Measurements from ENCODE around the gene ISL1. TPM values are rescaled to one million over a fixed set of nuclear protein-coding genes. Genes with fewer than 3 reads are reported as not detected.
A peak's percentile ranks its signal among the peaks of the same experiment; 100 is the strongest.

The ISL1 gene
- polyA plus RNA-seq, 1 donor = 5.1 TPM

DNA sequence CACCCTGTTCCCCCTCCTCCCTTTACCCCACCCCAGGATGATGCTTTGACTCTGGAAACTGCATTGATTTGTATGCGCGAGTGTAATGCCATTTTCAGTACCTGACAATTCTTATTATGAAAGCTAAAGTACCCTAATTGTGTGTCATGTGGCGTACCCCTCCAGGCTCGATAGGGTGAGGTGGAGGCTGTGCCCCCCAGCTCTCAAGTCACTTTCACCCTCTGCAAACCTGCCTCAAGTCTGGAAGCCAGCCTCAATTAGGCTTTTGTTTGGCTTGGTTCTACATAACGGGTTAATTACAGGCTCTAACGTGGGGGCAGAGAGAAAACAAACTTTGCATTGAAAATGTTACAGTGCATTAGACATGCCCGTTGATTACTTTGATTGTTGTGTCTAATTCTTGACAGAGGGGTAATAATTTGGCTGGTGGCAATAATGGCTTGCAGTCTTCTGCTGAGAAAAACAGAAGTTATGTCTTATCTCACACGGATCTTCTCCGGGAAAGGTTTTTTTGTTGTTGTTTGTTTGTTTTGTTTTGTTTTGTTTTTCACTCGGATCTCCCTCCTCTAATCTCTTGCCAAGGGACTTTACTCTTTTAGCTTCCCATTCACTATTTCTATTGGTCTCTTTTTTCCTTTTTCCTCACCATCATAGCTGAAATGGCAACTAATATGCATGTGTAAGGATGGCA, 12.6 kb downstream of the ISL1 start:
- Histone ChIP-seq H3K27me3 (ENCODE audit: control insufficient read depth, insufficient read depth, low read length) (peaks cover 86% of the 10 kb centered on the region), H3K4me3 (ENCODE audit: low read length) (no peak overlapping the region), H3K36me3 (ENCODE audit: control insufficient read depth, insufficient read depth, low read length) (no peaks in the 10 kb centered on the region), H3K9me3 (ENCODE audit: control insufficient read depth, low read depth, low read length) (peaks cover 5% of the 10 kb centered on the region), H3K4me1 (ENCODE audit: control insufficient read depth, insufficient read depth, low read length) (no peaks in the 10 kb centered on the region), H3K27ac (ENCODE audit: low read length) (no peak overlapping the region)
- no peak for DNase-seq
- 18% methylated on average over 3 of the region's 10 CpGs for WGBS (ENCODE audit: insufficient coverage, low lambda C conversion rate)

DNA sequence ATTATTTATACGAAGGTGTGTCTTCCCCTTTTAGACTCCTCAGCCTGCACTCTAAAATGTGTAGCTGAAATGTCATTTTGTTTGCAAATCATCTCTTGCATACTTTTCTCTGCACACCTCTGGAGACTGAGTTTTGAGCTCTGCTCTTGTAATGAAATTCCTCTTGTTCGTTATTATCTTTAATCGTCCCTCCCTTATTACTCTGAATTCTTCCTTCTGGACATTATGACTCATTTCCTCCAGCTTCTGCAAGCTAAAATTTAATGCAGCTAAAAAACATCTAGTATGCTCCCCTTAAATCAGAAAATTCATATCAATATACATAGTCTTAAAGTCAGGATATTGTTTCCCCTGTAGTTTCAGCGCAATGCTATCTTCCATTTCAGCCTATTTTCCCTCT, 13.5 kb downstream of the ISL1 start:
- H3K27me3 ChIP-seq (ENCODE audit: control insufficient read depth, insufficient read depth, low read length) = peaks cover 81% of the 10 kb centered on the region
- H3K9me3 ChIP-seq (ENCODE audit: control insufficient read depth, low read depth, low read length) = peaks cover 5% of the 10 kb centered on the region
- no peak overlapping the region for H3K4me3 ChIP-seq (ENCODE audit: low read length)
- H3K27ac ChIP-seq (ENCODE audit: low read length) = no peak overlapping the region
- no peaks in the 10 kb centered on the region for H3K36me3 ChIP-seq (ENCODE audit: control insufficient read depth, insufficient read depth, low read length)
- no peak for DNase-seq
- WGBS (ENCODE audit: insufficient coverage, low lambda C conversion rate) = 8% methylated on average over 4 of the region's 4 CpGs
- no peaks in the 10 kb centered on the region for H3K4me1 ChIP-seq (ENCODE audit: control insufficient read depth, insufficient read depth, low read length)

DNA sequence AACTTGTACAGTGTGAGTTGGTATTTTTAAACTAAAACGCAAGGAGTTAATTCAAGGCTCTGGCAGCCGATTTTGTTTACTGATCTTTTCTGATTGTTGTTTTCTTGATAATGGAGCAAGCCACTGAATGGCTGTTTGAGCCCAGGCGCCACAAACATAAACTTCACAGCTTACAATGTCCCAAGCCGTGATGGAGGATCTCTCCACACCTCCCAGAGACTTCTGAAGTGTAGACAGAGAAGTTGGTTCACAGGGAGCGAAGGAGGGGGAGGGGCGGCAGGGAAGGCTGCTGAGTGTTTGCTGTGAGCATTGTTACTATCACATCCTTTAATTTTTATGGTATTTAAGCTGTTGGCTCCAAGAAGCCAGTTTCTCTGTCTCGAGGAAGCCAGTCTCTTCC, 14.7 kb downstream of the ISL1 start:
- WGBS (ENCODE audit: insufficient coverage, low lambda C conversion rate) = no CpG with 5 or more reads among the region's 7 CpGs
- no peak overlapping the region for H3K27ac ChIP-seq (ENCODE audit: low read length)
- H3K27me3 ChIP-seq (ENCODE audit: control insufficient read depth, insufficient read depth, low read length) = peaks cover 75% of the 10 kb centered on the region

DNA sequence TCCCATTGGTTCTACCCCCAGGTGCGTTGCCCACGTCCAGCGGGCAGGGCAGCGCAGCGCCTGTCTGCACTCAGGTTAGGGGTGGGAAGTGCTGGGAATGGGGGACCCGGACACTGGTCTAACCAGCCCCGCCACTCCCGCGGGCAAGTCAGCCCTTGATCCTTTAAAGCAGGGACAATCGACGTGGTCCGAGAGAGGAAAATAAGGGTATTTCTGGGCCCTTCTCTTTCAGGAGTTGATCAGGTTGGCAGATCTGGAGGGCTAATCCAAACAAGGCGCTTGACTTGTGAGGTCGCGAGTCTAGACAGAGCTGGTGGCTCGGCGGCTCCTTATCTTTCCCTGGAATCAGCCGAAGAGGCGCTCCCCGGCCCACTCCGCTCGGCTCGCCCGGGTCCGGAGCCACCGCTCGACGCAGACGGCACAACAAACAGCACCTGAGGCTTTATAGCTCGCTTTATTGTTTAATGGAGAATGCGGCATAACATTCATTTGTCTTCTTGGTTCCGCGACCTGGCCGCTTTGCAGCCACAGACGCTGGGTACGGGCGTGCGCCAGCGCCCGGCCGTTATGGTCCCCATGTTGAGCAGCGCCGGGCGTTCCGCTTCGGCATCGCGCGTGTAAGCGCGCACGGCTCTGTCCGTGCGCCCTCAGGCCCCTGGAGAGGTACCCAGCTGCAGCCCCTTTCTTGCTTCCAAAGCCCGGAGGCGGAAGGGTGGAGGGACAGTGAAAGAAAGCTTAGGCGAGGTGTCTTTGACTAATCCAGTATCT, 15.8 kb downstream of the ISL1 start:
- Histone ChIP-seq H3K9me3 (ENCODE audit: control insufficient read depth, low read depth, low read length) (peaks cover 5% of the 10 kb centered on the region), H3K4me1 (ENCODE audit: control insufficient read depth, insufficient read depth, low read length) (no peaks in the 10 kb centered on the region), H3K4me3 (ENCODE audit: low read length) (no peak overlapping the region), H3K27ac (ENCODE audit: low read length) (no peak overlapping the region), H3K27me3 (ENCODE audit: control insufficient read depth, insufficient read depth, low read length) (peaks cover 67% of the 10 kb centered on the region), H3K36me3 (ENCODE audit: control insufficient read depth, insufficient read depth, low read length) (no peaks in the 10 kb centered on the region)
- no peak for DNase-seq
- WGBS (ENCODE audit: insufficient coverage, low lambda C conversion rate) = no CpG with 5 or more reads among the region's 57 CpGs

More for the DNA sequence above, 14.7 kb downstream of the ISL1 start:
- Histone ChIP-seq H3K9me3 (ENCODE audit: control insufficient read depth, low read depth, low read length) (peaks cover 5% of the 10 kb centered on the region), H3K4me1 (ENCODE audit: control insufficient read depth, insufficient read depth, low read length) (no peaks in the 10 kb centered on the region), H3K36me3 (ENCODE audit: control insufficient read depth, insufficient read depth, low read length) (no peaks in the 10 kb centered on the region), H3K4me3 (ENCODE audit: low read length) (no peak overlapping the region)
- DNase-seq = no peak

DNA sequence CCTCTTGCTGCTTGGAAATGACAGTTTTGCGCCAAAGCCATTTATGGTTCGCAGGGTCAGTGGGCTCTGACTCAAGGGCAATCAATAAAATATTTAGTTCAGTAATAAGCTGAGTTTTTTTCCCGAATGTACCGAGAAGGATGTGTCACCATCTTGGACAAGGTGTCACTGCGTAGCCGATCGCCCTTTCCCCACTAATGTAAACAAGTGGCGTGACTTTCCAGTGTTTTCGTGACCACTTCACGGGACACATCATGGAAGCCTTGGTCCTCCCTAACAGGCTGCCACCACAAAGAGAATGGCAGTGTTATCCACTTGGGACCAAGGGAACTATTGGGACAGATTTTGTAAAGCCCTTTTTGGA, 16.4 kb downstream of the ISL1 start:
- Histone ChIP-seq H3K4me1 (ENCODE audit: control insufficient read depth, insufficient read depth, low read length) (no peaks in the 10 kb centered on the region), H3K4me3 (ENCODE audit: low read length) (no peak overlapping the region), H3K27me3 (ENCODE audit: control insufficient read depth, insufficient read depth, low read length) (peaks cover 65% of the 10 kb centered on the region), H3K9me3 (ENCODE audit: control insufficient read depth, low read depth, low read length) (peaks cover 5% of the 10 kb centered on the region), H3K27ac (ENCODE audit: low read length) (no peak overlapping the region), H3K36me3 (ENCODE audit: control insufficient read depth, insufficient read depth, low read length) (no peaks in the 10 kb centered on the region)
- WGBS (ENCODE audit: insufficient coverage, low lambda C conversion rate) = 0% methylated on average over 2 of the region's 10 CpGs
- DNase-seq = no peak

DNA sequence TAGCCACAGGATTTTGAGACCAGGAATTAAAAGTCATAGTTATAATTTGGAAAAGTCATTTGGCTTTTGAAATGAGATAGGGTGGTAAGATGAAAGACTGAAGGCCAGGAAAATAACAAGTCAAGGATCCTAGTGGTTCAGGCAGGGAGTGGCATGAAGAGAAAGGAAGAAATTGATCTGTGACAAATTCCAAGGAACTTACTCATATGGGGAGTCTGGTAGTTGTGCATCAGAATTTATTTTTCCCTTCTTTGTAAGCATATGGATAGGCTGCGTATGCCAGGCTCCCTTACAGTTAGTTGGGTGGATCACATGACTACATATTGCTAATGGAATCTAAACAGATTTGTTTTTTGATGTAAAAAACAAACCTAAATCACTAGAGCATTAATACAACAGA, 21.0 kb downstream of the ISL1 start:
- H3K4me1 ChIP-seq (ENCODE audit: control insufficient read depth, insufficient read depth, low read length) = no peaks in the 10 kb centered on the region
- H3K9me3 ChIP-seq (ENCODE audit: control insufficient read depth, low read depth, low read length) = peaks cover 2% of the 10 kb centered on the region
- no peak for DNase-seq
- no peaks in the 10 kb centered on the region for H3K36me3 ChIP-seq (ENCODE audit: control insufficient read depth, insufficient read depth, low read length)
- no peak overlapping the region for H3K4me3 ChIP-seq (ENCODE audit: low read length)
- H3K27me3 ChIP-seq (ENCODE audit: control insufficient read depth, insufficient read depth, low read length) = peaks cover 20% of the 10 kb centered on the region
- WGBS (ENCODE audit: insufficient coverage, low lambda C conversion rate) = no CpG with 5 or more reads among the region's 1 CpG
- no peak overlapping the region for H3K27ac ChIP-seq (ENCODE audit: low read length)

DNA sequence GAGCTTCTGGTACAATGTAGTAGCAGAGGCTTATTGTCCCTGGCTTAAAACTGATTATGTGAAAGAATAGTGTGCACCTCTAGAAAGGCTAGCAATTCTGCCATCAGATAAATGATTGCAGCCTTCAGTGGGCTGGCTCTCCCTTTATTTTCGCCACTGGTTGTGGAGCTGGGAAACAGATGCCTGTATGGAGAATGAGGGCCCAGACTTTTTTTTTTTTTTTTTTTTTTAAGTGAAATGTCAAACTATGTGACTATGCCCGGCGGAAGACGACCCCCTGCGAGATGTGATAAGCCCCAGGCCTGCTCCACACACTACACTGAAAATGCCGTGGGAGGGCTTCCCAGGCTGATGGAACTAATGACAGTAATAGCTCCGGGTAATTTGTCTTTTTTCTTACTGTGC, 28.7 kb downstream of the ISL1 start:
- no CpG with 5 or more reads among the region's 7 CpGs for WGBS (ENCODE audit: insufficient coverage, low lambda C conversion rate)
- no peak overlapping the region for H3K27ac ChIP-seq (ENCODE audit: low read length)
- DNase-seq = no peak
- H3K36me3 ChIP-seq (ENCODE audit: control insufficient read depth, insufficient read depth, low read length) = no peaks in the 10 kb centered on the region
- no peak overlapping the region for H3K4me3 ChIP-seq (ENCODE audit: low read length)
- no peaks in the 10 kb centered on the region for H3K9me3 ChIP-seq (ENCODE audit: control insufficient read depth, low read depth, low read length)
- no peaks in the 10 kb centered on the region for H3K27me3 ChIP-seq (ENCODE audit: control insufficient read depth, insufficient read depth, low read length)
- H3K4me1 ChIP-seq (ENCODE audit: control insufficient read depth, insufficient read depth, low read length) = no peaks in the 10 kb centered on the region

DNA sequence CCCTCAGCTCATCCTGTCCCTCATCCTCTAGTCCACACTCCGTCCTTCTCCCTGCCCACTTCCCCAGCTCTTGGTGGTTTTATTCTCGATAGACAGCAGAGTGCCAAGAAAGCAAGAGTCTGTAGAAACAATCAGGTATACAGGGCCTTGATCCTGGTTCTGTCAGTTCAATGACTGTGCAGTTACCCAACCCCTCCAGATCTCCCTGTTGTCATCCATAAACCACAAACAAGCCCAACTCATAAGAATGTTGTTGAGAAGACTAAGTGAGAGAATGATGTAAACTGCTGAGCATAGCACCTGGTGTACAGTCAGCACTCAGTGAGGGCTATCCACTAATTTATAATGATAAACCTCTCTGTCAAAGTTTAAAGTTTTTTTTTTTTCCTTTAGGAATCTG, 31.3 kb downstream of the ISL1 start:
- WGBS (ENCODE audit: insufficient coverage, low lambda C conversion rate) = 84% methylated on average over 2 of the region's 2 CpGs
- H3K27me3 ChIP-seq (ENCODE audit: control insufficient read depth, insufficient read depth, low read length) = no peaks in the 10 kb centered on the region

DNA sequence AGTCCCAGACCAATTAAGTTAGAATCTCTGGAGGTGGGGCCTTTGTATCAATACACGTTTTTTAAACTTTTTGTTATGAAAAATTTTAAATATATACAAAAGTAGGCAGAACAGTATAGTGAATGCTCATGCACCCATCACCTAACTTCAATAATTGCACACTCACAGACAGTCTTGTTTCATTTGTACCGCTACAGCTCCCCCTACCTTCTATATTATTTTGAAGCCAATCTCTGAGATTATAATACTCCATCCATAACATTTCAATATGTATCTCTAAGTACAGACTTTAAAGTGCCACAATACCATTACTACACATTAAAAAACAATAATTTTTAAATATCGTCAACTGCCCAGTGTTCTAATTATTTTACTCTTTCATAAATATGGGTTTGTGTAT, 32.9 kb downstream of the ISL1 start:
- H3K36me3 ChIP-seq (ENCODE audit: control insufficient read depth, insufficient read depth, low read length) = no peaks in the 10 kb centered on the region
- H3K27ac ChIP-seq (ENCODE audit: low read length) = no peak overlapping the region
- WGBS (ENCODE audit: insufficient coverage, low lambda C conversion rate) = 85% methylated on average over 2 of the region's 3 CpGs
- no peaks in the 10 kb centered on the region for H3K27me3 ChIP-seq (ENCODE audit: control insufficient read depth, insufficient read depth, low read length)
- H3K9me3 ChIP-seq (ENCODE audit: control insufficient read depth, low read depth, low read length) = no peaks in the 10 kb centered on the region
- no peaks in the 10 kb centered on the region for H3K4me1 ChIP-seq (ENCODE audit: control insufficient read depth, insufficient read depth, low read length)
- H3K4me3 ChIP-seq (ENCODE audit: low read length) = no peak overlapping the region
- no peak for DNase-seq

More for the DNA sequence above, 31.3 kb downstream of the ISL1 start:
- DNase-seq = no peak
- Histone ChIP-seq H3K4me3 (ENCODE audit: low read length) (no peak overlapping the region), H3K27ac (ENCODE audit: low read length) (no peak overlapping the region), H3K9me3 (ENCODE audit: control insufficient read depth, low read depth, low read length) (no peaks in the 10 kb centered on the region), H3K36me3 (ENCODE audit: control insufficient read depth, insufficient read depth, low read length) (no peaks in the 10 kb centered on the region), H3K4me1 (ENCODE audit: control insufficient read depth, insufficient read depth, low read length) (no peaks in the 10 kb centered on the region)

DNA sequence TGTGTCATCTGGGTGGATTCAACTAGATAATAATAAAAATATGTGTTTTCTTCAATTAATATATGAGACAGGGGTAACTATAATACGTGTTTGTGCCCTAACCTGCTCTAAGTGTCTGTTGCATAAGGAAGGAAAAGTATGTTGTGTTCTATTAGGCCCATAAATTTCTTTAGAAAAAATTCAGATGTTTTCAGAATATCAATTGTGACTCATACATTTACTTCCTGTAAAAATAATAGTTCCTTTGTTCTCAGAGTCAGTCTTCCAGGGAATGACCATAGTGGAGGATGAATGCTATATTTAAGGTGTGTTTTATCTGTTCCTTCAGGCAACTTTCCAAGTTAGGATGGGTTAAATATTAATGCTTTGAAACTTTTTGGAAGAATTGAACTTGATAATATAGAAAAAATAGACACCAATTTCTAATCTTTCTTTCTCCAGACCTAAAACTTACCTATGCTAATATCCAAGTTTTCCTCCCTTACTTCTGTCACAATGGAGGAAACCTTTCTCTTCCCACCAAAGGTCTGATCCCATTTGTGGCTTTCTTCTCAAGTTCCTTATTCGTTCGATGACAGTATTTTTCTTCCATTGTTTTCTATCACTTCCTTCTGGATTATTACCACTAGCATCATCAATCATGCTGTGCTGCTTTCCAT, 49.9 kb downstream of the ISL1 start:
- H3K27me3 ChIP-seq (ENCODE audit: control insufficient read depth, insufficient read depth, low read length) = no peaks in the 10 kb centered on the region
- H3K9me3 ChIP-seq (ENCODE audit: control insufficient read depth, low read depth, low read length) = no peaks in the 10 kb centered on the region
- no peak overlapping the region for H3K27ac ChIP-seq (ENCODE audit: low read length)
- no peak overlapping the region for H3K4me3 ChIP-seq (ENCODE audit: low read length)
- no peaks in the 10 kb centered on the region for H3K36me3 ChIP-seq (ENCODE audit: control insufficient read depth, insufficient read depth, low read length)
- peak in 1 of 2 donors; percentile 5 for DNase-seq
- 100% methylated on average over 2 of the region's 3 CpGs for WGBS (ENCODE audit: insufficient coverage, low lambda C conversion rate)
- H3K4me1 ChIP-seq (ENCODE audit: control insufficient read depth, insufficient read depth, low read length) = no peaks in the 10 kb centered on the region

Data from large intestine (tissue), 3 donors.